NCI-H2081 (cell line): ENCODE data around the gene USP49.
"Not testable (repeated sequence)": the region's sequence is repeated elsewhere in the genome, so short reads cannot be mapped to it uniquely, and the experiment has no call there.

Source experiments
- DNase-seq, 2 experiments: peaks; one replicate each; lab custom pipeline; 2025; lab: John Stamatoyannopoulos, UW

The USP49 gene

DNA sequence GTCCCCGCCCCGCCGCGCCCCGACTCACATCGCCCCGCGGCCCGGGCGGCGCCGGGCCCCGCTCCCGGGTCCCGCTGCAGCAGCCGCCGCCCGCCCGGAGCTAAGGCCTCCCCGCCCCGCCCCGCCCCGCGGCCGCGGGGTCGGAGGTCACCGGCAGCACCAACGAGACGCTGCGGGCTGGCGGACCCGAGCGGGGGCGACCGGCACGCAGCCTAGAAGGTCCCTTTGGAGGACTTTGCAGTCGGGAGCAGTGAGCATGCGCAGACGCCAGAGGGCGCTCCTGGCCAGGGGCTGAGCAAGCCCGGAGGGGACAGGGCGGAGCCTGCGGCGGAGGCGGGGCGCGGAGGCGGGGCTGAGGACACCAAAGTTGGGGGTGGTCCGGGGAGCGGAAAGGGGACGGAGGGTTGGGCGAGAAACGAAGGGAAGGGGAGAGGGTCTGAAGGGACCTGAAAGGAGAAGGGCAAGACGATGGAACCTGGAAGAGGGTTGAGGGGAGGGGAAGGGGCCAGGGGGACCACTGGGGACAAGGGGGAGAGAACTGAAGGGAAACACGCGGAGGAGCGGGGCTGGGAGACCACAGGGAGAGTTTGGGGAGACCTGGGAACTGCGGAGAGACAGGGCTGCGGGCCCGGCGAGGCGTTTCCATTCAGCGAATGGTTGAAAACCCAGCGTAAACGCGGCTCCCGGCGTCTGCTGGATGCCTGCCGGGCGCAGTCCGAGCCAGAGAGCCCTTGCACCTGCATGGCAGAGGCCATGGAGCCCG lies 115.2 kb downstream of the USP49 start, which contains the start of gene FRS3:
TSS of gene FRS3 (minus strand) at position 113 of the 763 bp plus-strand sequence. CDS start 2,913 bp downstream, outside the sequence.
- peak; percentile 90 to 93 for DNase-seq

DNA sequence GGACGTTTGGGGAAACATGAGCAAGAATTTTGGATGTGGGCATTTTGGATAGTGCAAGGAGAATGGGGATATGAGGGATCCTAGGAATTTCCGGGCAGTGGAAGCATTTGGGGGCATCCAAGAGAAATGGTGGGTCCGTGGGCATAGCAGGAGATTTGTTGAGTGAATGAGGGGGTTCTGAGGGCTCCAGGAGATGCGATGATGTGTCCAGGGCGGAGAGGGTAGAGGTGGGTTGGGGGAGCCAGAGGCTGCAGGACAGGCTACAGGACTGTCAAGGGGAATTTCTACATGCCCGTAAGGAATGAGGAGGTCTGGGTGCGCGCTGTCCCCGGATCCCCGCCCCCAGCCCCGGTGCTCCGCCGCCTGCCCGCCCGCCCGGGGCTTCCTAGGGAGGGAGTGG lies 115.8 kb downstream of the USP49 start:
- DNase-seq: no peak

DNA sequence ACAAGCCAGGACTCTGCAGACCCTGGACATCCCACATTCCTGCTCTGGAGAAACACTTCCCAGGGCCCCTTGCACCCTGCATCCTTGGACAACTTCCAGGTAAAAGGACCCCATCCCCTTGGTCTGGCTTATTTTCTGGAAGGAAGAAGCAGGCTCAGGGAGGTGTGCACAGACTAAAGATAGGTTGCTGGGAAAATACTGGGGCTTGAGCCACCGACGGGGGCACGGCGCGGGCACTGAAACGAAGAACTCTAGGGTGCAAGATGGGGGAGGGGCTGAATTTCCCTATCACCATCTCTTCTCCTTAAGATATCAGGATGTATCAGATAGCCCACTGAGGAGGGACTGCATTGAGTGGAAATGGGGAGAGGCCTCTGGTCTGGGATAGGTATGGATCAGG lies 116.3 kb downstream of the USP49 start:
- no peak for DNase-seq

DNA sequence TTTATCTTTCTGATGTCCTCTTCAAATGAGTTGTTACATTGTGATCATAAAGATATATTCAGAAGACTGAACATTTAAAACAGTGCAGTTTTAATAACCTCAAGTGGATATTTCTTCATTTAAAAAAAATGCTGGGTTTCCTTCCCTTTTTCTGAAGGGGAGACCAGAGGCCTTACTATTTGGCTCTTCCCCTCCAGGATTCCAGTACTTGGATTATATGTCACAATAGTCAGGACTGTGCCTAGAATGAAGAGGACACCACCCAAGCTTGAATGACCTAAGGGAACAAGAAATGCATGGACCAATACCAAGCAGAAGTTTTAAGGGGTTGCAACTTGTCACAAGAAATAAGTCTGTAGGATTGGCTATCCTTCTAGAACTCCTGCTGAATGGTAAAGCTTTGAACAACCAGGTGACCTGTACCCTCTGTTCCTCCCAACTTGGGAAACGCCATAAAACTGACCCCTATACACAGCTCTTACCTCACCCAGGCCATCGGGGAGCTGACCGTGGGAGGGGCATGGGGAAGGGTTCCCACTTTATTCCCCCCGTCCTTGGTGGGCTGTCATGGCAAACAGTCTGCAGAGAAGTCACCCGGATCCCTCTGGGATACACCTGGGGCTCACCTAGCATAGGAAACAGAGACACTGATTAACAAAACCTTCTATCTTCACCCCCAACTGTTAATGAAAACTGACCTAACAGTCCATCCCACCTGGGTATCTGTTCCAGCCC lies 117.5 kb downstream of the USP49 start:
- DNase-seq: no peak

DNA sequence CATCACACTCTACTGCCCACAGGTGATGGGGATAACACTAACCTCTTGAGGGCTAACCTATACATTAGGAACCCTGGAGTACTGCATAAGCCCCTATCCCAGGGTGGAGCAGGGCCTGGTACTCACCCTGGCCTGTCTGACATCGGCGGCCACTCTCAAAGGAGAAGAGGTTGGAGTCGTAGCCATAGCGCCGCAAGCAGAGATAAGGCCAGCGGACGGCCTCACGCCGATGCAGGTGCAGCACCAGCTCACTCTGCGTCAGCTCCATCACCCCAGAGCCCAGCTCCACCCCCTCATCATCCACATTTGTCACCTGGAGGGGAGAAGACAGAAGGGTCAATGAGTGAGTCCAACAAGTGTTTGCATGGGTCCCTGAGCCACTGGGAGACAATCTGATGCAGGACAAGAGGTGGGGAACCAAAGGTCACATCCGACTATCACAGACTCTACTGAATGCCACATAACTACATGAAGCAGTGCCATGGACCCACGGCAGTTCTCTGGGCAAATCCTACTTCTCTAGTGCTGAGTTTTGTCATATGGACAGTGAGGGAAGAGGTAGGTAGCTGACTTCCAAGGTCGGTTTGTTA lies 119.8 kb downstream of the USP49 start:
- no peak for DNase-seq

DNA sequence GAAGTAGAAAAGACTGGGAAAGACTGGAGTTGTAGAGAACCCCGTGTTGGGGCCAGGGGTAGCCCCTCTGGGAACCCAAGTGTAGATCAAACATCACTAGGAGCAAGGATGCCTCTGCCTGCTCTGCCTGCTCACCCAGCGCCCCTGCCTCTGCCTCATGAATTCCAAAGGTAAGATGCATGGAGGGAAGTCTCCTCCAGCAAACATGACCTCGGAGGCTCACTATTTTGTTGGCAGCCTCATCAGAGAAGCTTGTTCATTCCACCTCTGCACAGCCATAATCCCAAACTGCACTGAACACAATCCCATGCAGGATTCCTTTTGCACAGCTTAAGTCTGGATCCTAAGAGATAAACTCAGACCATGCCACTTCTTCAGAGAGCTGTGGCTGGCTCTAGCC lies 120.3 kb downstream of the USP49 start:
- DNase-seq: no peak

DNA sequence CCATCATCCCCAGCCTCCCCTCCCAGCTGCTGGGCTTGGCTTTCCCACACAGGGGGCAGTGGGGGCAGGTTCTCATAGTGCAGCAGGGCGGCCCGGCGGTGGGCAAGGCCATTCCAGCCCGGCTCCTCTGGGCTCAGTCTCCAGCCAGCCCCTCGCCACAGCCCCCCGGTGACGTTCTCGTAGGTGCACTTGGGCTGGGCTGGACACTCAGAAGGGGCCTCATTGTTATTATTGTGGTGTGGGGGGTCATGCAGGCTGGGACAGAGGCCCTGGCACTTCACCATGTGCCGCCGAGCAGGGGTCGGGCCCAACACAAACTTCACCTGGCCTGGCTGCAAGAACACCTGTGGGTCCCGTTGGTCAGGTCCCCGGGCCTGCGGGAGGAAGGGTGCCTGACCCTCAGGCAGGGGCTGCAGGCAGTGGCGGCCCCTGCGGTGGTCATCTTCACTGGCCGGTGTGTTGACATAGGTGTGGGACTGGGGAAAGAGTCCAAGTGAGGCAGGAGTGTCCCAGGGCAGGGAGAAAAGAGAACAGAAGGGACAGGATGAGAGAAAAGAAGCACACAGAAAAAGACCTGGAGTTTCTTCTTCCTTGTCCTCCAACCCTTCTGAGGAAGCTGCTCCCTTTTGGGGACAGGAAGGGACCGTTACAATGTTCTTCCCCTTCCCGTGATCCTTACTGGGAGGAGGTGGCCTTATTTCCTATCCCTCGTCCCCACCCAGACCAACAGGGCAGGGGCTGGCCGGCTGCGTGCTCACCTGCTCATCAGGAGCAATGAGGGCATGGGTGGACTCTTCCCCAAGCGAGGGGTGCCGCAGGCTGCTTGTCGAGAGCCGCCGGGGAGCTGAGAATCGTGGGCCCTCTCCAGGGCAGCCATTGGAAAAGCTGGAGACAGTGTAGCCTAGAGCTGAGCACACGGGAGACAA lies 123.9 kb downstream of the USP49 start:
- no peak for DNase-seq

DNA sequence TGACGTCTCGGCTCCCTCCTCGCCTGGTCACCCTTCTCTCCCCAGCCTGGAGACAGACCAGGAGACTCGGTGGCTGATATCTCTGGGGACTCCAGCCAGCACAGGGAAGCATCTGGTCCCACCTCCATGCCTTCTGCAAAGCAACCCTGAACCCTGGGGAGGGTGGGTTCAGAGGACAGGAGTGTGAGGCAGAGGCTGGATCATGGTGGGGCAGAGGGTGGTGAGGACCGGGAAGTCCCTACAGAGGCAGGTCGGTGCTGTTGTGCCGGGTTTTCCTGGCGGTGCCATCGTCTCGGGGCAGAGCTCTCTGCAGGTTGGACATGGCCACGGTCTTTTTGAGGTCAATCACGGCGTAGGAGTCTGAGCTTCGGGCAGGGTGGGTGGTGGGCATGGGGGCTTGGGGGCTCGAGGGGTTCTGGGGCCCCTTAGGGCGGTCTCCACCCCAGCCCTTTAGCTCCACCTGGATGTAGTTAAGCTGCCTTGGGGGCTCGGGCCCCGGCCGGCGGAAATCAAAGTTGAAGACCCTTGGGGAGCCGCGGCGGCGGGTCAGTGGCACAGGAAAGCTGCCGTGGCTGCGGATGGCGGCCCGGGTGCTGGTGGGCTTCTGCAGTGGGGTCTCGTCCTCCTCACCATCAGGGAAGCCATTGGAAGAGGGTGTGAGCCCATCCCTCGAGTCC lies 124.7 kb downstream of the USP49 start:
- DNase-seq: no peak

DNA sequence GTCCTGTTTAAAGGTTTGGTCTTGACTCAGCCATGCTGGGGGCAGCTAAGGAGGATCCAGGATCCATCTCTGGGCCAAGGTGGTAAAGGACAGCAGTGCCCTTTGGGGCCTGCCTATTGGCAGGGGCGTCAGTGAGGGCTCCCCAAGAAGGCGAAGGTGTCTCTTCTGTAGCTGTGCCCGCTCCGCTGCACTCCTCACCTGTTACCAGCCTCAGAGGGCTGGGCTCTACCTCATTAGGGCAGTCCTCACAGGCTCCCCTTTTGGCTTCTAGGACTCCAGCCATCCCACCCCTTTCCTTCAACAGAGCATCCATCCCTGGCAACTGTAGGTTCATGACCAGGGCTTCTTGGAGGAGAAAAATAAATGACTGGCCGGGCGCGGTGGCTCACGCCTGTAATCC lies 125.8 kb downstream of the USP49 start:
- no peak for DNase-seq

DNA sequence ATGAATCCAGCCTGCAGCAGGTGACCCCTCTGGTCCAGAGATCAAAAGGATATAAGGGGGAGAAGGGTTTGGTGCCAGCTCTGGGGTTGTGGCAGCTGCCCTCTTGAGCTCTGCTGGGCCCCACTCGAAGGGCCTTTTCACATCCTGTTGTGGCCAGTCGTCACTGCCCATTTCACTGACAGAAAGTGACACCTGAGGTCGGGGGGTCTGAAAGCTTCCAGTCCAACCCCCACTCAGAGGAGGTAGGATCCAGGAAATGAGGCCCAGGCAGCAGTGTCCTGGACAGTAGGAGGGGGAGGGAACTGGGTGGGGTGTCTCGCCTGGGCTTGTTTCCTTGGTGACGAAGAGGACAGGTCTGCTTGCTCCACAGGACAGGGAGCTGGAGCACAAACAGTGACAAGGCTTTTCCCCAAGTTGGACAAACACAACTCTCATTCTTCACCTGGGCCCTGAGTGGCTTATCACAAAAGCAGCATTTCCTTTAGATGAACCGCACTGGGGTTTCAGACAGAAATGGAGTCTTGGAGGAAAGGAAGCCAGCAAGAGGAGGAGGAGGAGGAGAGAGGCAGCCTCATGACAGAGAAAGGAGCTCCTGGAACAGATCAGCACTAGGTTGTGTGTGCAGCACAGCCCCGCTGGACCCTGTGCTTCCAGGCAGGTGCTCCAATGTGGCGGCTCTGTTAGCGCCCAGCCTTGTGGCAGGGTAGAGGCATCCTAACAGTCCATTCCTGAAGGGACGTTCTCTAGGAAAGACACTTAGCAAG lies 126.4 kb downstream of the USP49 start:
- no peak for DNase-seq

DNA sequence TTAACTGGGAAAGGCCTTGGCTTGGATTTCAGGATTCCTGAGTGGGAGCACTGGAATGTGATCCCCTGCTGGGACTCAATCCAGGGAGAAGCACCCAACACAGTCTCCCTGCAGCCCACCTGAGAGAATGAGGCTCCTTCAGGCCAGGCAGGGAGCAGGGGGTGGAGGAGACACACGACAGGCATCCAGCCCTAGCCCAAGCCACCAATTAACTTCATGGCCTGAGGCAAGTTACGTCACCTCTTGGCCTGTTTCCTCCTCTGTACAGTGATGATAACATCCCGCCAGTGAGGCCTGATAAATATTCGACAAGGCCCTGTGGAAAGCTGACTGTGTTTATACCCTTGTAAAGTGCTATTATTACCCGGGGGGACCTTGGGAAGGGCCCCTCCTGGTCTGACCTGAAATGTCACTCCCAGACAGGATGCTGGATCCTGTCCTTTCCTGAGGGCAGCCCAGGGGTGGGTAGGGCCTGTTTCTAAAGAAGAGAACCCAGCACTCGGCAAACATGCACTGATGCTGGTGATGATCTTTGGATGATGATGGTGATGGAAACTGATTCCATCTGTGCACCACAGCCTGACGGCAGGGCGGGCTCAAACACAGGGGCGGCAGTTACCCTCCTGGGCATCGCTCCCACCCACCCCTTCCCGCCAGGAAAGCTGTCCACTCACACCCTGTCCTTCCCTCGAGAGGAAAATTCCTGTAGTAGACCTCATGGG lies 127.9 kb downstream of the USP49 start:
- DNase-seq: no peak

DNA sequence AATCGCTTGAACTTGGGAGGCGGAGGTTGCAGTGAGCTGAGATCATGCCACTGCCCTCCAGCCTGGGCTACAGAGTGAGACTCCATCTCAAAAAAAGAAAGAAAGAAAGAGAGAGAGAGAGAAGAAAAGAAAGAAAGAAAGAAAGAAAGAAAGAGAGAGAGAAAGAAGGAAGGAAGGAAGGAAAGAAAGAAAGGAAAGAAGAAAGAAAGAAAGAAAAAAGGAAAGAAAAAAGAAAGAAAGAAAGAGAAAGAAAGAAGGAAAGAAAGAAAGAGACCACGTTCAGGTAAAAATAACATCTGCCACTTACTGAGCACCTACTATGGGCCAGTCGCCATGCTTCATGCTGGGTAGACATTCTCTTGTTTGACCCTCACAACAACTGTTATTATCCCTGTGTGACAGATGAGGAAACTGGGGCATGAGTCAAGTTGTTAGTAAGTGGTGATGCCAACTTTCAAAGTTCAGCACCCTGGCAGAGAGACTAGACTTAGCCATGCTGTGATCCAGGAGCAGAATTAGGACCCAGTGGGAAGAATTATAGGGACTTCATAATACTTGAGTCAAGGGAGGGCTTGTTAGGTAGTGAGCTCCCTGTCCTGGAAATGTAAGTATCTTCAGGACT lies 129.0 kb downstream of the USP49 start:
- not testable (repeated sequence) for DNase-seq

DNA sequence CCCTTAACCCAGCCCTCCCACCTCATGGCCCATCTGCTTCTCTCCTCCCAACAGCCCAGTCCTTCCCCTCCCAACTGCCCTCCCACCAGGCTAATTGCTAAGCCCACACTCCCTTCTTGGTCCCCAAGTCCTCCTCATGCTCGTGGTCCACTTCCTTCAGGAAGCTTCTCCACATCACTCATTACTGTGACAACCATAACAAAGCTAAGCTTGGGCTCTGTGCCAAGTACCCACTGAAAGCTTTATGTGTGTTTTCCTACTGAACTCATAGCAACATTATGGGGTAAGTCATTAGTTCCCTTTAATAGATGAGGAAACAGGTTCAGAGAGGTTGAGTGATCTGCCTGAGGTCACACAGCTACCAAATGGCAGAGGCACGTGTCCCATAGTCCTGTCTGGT lies 131.7 kb downstream of the USP49 start:
- peak in 1 of 2 experiments; percentile 45 for DNase-seq

DNA sequence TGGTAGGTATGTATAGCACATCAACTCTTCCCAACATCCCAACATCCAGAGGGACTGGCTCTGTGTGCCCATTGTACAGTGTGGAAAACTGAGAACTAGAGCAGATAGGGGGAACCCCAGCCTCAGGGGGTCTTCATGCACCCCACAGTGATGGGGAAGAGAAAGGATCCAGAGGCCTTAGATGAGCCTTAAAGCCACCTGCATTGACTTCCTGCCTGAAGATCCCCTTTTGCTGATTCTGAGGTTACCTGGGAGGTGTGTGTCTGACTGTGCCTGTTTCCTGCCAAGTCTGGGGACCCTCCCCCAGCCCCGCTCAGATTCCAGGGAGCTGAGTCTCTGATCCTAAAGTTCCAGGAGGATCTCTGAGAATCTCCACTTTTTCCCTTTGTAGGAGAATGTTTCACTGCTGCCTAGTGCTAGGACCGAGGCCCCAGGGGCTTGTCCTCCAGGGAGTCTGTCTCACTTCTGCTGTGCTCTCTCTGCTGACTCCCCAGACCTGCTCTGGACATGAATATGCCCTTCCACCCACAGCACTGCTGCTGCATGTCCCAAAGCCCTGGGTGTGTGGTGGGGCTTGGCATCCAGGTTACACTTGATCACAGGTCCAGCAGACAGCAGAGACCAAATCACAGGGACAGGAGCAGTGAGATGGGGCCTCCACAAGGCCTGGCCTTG lies 135.1 kb downstream of the USP49 start:
- no peak for DNase-seq

DNA sequence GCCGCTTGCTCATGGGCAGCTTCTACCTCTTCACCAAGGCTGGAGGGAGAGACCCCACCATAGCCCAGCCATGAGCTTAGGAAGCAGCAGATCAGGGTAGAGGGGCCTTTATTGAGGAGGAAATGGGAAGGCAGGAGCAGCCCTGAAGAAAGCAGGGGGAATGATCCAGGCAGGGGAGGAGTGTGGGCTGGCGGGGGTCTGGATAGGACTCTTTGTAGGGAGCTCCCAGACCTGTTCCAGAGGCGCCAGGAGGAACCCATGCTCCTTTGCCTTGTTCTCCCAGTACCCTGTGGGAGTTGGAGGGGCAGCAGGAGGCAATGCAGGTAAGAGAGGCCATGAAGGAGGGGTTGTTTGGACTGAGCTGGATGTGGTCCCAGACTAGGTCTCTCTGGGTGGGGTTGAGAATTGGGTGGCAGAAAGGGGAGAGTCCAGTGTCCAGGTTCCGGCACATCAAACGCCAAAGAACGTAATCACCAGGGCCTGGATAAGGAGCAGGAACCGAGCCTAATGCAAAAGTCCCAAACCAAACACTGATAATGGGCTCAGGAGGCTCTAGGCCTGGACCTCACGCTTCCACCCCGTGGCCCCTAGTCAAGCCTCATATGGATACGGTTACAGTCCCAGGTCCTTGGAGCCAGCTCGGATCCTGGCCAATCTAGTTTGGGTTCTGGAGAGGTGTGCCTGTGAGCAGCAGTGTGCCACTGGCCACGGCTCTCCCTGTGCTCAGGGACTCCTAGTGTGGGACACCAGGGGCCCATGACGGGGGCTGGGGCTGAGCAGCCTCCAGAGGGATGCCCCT lies 135.9 kb downstream of the USP49 start:
- no peak for DNase-seq

DNA sequence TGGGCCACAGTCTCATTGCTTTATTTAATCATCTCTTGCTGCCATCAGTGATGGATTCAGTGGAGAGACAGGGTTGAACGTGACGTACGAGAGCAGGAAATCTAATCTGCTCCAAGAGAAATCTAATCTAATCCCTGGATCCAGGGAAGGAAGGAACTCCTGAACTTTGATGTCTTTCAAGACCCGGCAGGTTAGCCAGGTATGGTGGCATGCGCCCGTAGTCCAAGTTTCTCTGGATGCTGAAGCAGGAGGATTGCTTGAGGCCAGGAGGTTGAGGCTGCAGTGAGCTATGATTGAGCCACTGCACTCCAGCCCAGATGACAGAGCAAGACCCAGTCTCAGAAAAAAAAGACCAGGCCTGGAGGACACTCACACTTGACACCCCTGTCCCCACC lies 136.5 kb downstream of the USP49 start:
- DNase-seq: no peak

DNA sequence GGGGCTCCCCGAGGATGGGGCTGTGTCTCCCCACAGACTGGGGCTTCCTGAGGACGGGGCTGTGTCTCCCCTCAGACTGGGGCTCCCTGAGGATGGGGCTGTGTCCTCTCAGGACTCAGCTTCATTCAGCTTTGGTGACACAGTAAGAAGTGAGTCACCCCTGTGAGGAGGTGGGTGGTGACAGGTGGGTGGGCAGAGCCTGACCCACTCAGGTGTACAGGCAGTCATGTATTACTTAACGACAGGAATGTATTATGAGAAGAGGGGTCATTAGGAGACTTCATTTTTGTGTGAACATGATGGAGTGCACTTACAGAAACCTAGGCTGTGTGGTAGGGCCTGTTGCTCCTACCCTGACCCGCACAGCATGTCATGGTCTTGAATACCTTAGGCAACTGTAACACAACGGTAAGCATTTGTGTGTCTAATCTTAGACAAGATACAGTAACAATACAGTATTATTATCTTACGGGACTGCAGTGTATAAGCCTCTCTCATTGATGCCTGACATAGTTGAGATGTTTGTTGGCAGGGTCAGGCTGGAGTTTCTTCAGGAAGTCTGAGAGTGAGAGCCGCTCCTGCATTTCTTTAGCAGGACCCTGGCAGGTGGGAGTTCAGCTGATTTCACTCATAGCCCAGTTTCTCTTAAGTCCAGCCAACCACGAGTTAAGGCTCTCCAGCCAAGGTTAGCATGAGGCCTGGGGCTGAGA lies 137.1 kb downstream of the USP49 start:
- no peak for DNase-seq
